A549 (cell line): ENCODE measurements around the gene TBC1D32.

ENCODE experiments used
- CTCF ChIP-seq: fragments of >200 bp; sonication (Bioruptor Twin); formaldehyde crosslinking; IDR thresholded peaks from 3 replicates; pipeline ENCODE4 v1.5.1; 2016
- HEYL ChIP-seq: fragments of 250-450 bp; sonication (Bioruptor Pico); IDR thresholded peaks from 2 replicates; pipeline ENCODE4 v1.8.0; 2021; ENCODE audit warnings: mild to moderate bottlenecking, moderate library complexity
- JUN ChIP-seq, 2 experiments: fragments of >200 bp; sonication (Bioruptor Twin); formaldehyde crosslinking; IDR thresholded peaks; 2 replicates in 1 of 2; 3 replicates in 1 of 2; pipeline ENCODE4 v1.6.1; 2016 to 2017
- POLR2A ChIP-seq: IDR thresholded peaks from 2 replicates; pipeline ENCODE4 v1.6.1; 2012; ENCODE audit warnings: mild to moderate bottlenecking, low read length
- RAD21 ChIP-seq, 2 experiments: fragments of >200 bp in 1 of 2; sonication (Bioruptor Twin) in 1 of 2; formaldehyde crosslinking in 1 of 2; IDR thresholded peaks in 1 of 2; conservative IDR thresholded peaks in 1 of 2; 2 replicates in 1 of 2; 3 replicates in 1 of 2; pipeline ENCODE4 v1.6.1; 2012 to 2018; ENCODE audit warnings: inconsistent platforms in 1 of 2
- SREBF2 ChIP-seq: fragments of 450-650 bp; IDR thresholded peaks from 2 replicates; pipeline ENCODE4 v1.6.1; 2014; ENCODE audit warnings: mild to moderate bottlenecking, moderate library complexity

GRCh38 chr6:121105461-121105860 lies 228.8 kb downstream of the TBC1D32 start:
- no peak for TF ChIP-seq CTCF
- TF ChIP-seq JUN (IDR thresholded peaks at IDR 0.05) = no peak
- TF ChIP-seq HEYL (CRISPR knock-in tag) = no peak
- no peak for TF ChIP-seq POLR2A
- TF ChIP-seq RAD21 (conservative IDR thresholded peaks at IDR 0.05 in 1 of 2, IDR thresholded peaks at IDR 0.05 in 1 of 2) = no peak
- no peak for TF ChIP-seq SREBF2
